Keratinocyte (primary cell): ENCODE results near the gene MALRD1. TPM values are rescaled to one million over a fixed set of nuclear protein-coding genes. Genes with fewer than 3 reads are reported as not detected.

Source experiments
- DNase-seq: peaks from one replicate; pipeline ENCODE4 v3.0.0-alpha.2; 2011; ENCODE audit warnings: low read depth, missing footprints, low spot score
- FAIRE-seq: peaks from 2 replicates; lab custom pipeline; 2011; peaks lifted over from hg19 to GRCh38; lab: Jason Lieb, UNC
- H2AFZ ChIP-seq: 2 replicates; pipeline ENCODE4 v1.6.0; 2012; ENCODE audit warnings: low read length, control low read depth, inconsistent platforms; ENCODE audit not compliant: control insufficient read depth
- H3K27ac ChIP-seq: 2 replicates; pipeline ENCODE4 v1.5.1; 2011; ENCODE audit warnings: low read length; ENCODE audit not compliant: control insufficient read depth, insufficient read depth
- H3K27me3 ChIP-seq: 3 replicates; pipeline ENCODE4 v1.6.0; 2011; ENCODE audit warnings: low read length; ENCODE audit not compliant: control insufficient read depth, insufficient read depth; ENCODE audit errors: extremely low read depth
- H3K36me3 ChIP-seq, 2 experiments: 2 replicates in 1 of 2; 3 replicates in 1 of 2; pipeline ENCODE4 v1.5.1; 2011; ENCODE audit warnings: low read length in 2 of 2, mild to moderate bottlenecking in 1 of 2; ENCODE audit not compliant: control insufficient read depth in 2 of 2, insufficient read depth in 2 of 2; ENCODE audit errors: extremely low read depth in 1 of 2
- H3K4me1 ChIP-seq: 3 replicates; pipeline ENCODE4 v1.5.1; 2011; ENCODE audit warnings: low read length; ENCODE audit not compliant: control insufficient read depth, insufficient read depth; ENCODE audit errors: extremely low read depth
- H3K4me2 ChIP-seq: 3 replicates; pipeline ENCODE4 v1.6.0; 2011; ENCODE audit warnings: low read depth, low read length; ENCODE audit not compliant: control insufficient read depth, insufficient read depth; ENCODE audit errors: extremely low read depth
- H3K4me3 ChIP-seq, 3 experiments: fragments of 200-600 bp in 1 of 3; sonication (generic) in 1 of 3; 2 replicates in 2 of 3; 3 replicates in 1 of 3; pipeline ENCODE4 v1.5.1; 2011 to 2016; ENCODE audit warnings: low read length in 3 of 3, mild to moderate bottlenecking in 3 of 3, control low read depth in 2 of 3, inconsistent platforms in 1 of 3, low read depth in 1 of 3, mixed read lengths in 1 of 3, mixed run types in 1 of 3, moderate library complexity in 1 of 3; ENCODE audit not compliant: control insufficient read depth in 2 of 3, insufficient read depth in 2 of 3; ENCODE audit errors: extremely low read depth in 1 of 3
- H3K79me2 ChIP-seq: 2 replicates; pipeline ENCODE4 v1.6.0; 2012; ENCODE audit warnings: low read length; ENCODE audit not compliant: control insufficient read depth, insufficient read depth
- H3K9ac ChIP-seq: 3 replicates; pipeline ENCODE4 v1.6.0; 2011; ENCODE audit warnings: low read length; ENCODE audit not compliant: control insufficient read depth, insufficient read depth; ENCODE audit errors: extremely low read depth
- H3K9me1 ChIP-seq: 3 replicates; pipeline ENCODE4 v1.6.0; 2011; ENCODE audit warnings: low read length; ENCODE audit not compliant: control insufficient read depth, insufficient read depth; ENCODE audit errors: extremely low read depth
- H3K9me3 ChIP-seq: 2 replicates; pipeline ENCODE4 v1.5.1; 2012; ENCODE audit warnings: low read depth, low read length; ENCODE audit not compliant: control insufficient read depth
- H4K20me1 ChIP-seq: 3 replicates; pipeline ENCODE4 v1.6.0; 2011; ENCODE audit warnings: low read length; ENCODE audit not compliant: control insufficient read depth, insufficient read depth; ENCODE audit errors: extremely low read depth
- CTCF ChIP-seq, 3 experiments: IDR thresholded peaks in 1 of 3; conservative IDR thresholded peaks in 1 of 3; optimal IDR thresholded peaks in 1 of 3; 2 replicates in 2 of 3; 3 replicates in 1 of 3; pipeline versions ENCODE3 to v1.5.1; 2011; ENCODE audit warnings: low read length in 3 of 3, mild to moderate bottlenecking in 3 of 3, moderate library complexity in 2 of 3, control low read depth in 1 of 3, inconsistent platforms in 1 of 3; ENCODE audit not compliant: insufficient read depth in 2 of 3; ENCODE audit errors: extremely low read depth in 1 of 3
- EZH2 ChIP-seq: IDR thresholded peaks from one replicate; pipeline ENCODE4 v1.6.1; 2012; ENCODE audit warnings: inconsistent platforms, mild to moderate bottlenecking, low read length, moderate library complexity
- dilution Hi-C: fragments of 300-500 bp; cut with MboI; formaldehyde crosslinking; loops from one replicate; pipeline ENCODE4 v1.7.0; 2020; ENCODE audit warnings: low sequenced_read_pairs; ENCODE audit not compliant: extremely low pct_ligation_motif_present
- polyA plus RNA-seq, 5 experiments: library from polyadenylated mRNA; depleted of rRNA in 3 of 5; stranded (reverse) in 3 of 5; stranded (forward) in 1 of 5; unstranded in 1 of 5; fragments of >200 nt; gene quantifications; 1 replicate in 1 of 5; 2 replicates in 3 of 5; 3 replicates in 1 of 5; pipeline versions ENCODE4 v1.2.1 to v1.2.3, GENCODE V29; 2011 to 2012; ENCODE audit warnings: missing spikeins in 2 of 5, low read depth in 1 of 5, low replicate concordance in 1 of 5

The MALRD1 gene
- polyA plus RNA-seq, 1 donor (not counting 4 experiments of a cell fraction or from before 2014, with no cell fraction given): not detected

DNA sequence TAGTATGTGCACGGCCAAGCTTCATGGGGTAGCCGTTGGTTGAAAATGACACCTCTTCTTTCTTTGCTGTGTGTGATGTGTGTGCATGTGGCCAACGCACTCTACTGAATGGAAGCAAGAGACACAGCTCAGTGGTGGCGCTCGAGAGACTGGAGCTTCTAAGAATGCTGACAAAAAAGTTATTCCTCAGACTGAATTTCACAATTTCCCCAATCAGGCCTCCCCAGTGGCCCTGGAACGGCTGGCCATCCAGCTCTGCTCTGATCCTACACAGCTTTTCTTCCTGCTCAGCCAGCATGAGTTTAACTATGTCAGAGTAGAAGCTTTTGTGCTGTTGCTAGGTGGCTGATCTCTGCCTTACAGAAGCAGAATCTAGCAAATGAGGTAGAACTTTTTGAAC lies 581.0 kb downstream of the MALRD1 start:
- Histone ChIP-seq H3K27ac (no peak overlapping the region), H3K9me3 (no peaks in the 10 kb centered on the region), H3K27me3 (no peaks in the 10 kb centered on the region), H3K79me2 (no peaks in the 10 kb centered on the region), H3K4me3 (no peak overlapping the region), H2AFZ (no peak overlapping the region), H3K36me3 (no peaks in the 10 kb centered on the region), H3K4me2 (no peak overlapping the region), H3K9me1 (no peaks in the 10 kb centered on the region), H4K20me1 (no peaks in the 10 kb centered on the region), H3K9ac (no peak overlapping the region), H3K4me1 (no peaks in the 10 kb centered on the region)
- FAIRE-seq (no peak), DNase-seq (no peak)
- no peak for TF ChIP-seq EZH2
- TF ChIP-seq CTCF (optimal IDR thresholded peaks at IDR 0.05 in 1 of 3, IDR thresholded peaks at IDR 0.05 in 1 of 3, conservative IDR thresholded peaks at IDR 0.05 in 1 of 3; ENCODE audit: extremely low read depth in 1 of 3, insufficient read depth in 2 of 3, low read length in 3 of 3): no peak
- dilution Hi-C loops: no loop called here

GRCh38 chr10:19634163-19634562 lies 585.6 kb downstream of the MALRD1 start:
- Histone ChIP-seq H3K79me2 (no peaks in the 10 kb centered on the region), H3K4me1 (no peaks in the 10 kb centered on the region), H2AFZ (no peak overlapping the region), H3K36me3 (no peaks in the 10 kb centered on the region), H3K9me1 (no peaks in the 10 kb centered on the region), H3K4me2 (no peak overlapping the region), H3K27ac (no peak overlapping the region), H3K27me3 (no peaks in the 10 kb centered on the region), H3K9me3 (no peaks in the 10 kb centered on the region), H3K4me3 (no peak overlapping the region), H3K9ac (no peak overlapping the region), H4K20me1 (no peaks in the 10 kb centered on the region)
- no peak for FAIRE-seq
- dilution Hi-C loops: no loop called here
- no peak for DNase-seq
- TF ChIP-seq CTCF (optimal IDR thresholded peaks at IDR 0.05 in 1 of 3, IDR thresholded peaks at IDR 0.05 in 1 of 3, conservative IDR thresholded peaks at IDR 0.05 in 1 of 3; ENCODE audit: extremely low read depth in 1 of 3, insufficient read depth in 2 of 3, low read length in 3 of 3) (no peak), EZH2 (no peak)
